Suppressor macrophage (primary cell): ENCODE measurements around the gene PCDHB11.
"Not testable (repeated sequence)": the region's sequence is repeated elsewhere in the genome, so short reads cannot be mapped to it uniquely, and the experiment has no call there.

Experiments used
- DNase-seq, 4 experiments: peaks; one replicate each; pipeline ENCODE4 v3.0.0-alpha.2; 2020 to 2022

Gene PCDHB11

GRCh38 chr5:141241496-141241895 lies 42.1 kb downstream of the PCDHB11 start:
- DNase-seq: no peak

- no peak for DNase-seq
These were observed 45.9 kb downstream of the PCDHB11 start, which contains the start of gene PCDHB15 for GRCh38 chr5:141245250-141245717. Gene PCDHB15, plus strand, starts transcription at chr5:141245395. Its CDS starts 184 bp downstream, at chr5:141245579.

GRCh38 chr5:141246971-141247370 lies 47.5 kb downstream of the PCDHB11 start:
- DNase-seq: not testable (repeated sequence)

- not testable (repeated sequence) for DNase-seq
These were observed 48.0 kb downstream of the PCDHB11 start for GRCh38 chr5:141247434-141247833.

GRCh38 chr5:141250576-141250975 lies 51.1 kb downstream of the PCDHB11 start:
- no peak for DNase-seq
